SK-N-SH (cell line): ENCODE data around the gene TPRG1L. TPM values are rescaled to one million over a fixed set of nuclear protein-coding genes. Genes with fewer than 3 reads are reported as not detected.

ENCODE experiments used
- CTCF ChIA-PET: fragments of 300-600, 350-600 bp; formaldehyde crosslinking; extraction: SDS; loops from one replicate; lab custom pipeline; 2021; lab: Yijun Ruan, JAX
- POLR2A ChIA-PET: fragments of 350-600 bp; sonication (Branson Sonifier 250); formaldehyde crosslinking; extraction: SDS; loops from one replicate; lab custom pipeline; 2020; ENCODE audit warnings: antibody characterized with exemption, inconsistent platforms; lab: Yijun Ruan, JAX
- DNase-seq: peaks from one replicate; pipeline ENCODE4 v3.0.0; 2012
- H2AFZ ChIP-seq: fragments of 200-600 bp; sonication (generic); 2 replicates; pipeline ENCODE4 v1.8.1; 2016; ENCODE audit warnings: antibody characterized with exemption, mild to moderate bottlenecking, low read depth
- H3F3A ChIP-seq: fragments of 200-600 bp; sonication (generic); replicated peaks from 2 replicates; pipeline ENCODE3; 2016; ENCODE audit warnings: antibody characterized with exemption, mild to moderate bottlenecking; ENCODE audit not compliant: insufficient read depth
- H3K27ac ChIP-seq, 2 experiments: fragments of 200-500 bp in 1 of 2; fragments of 200-600 bp in 1 of 2; sonication (Bioruptor generic) in 1 of 2; sonication (generic), shearing (Covaris generic) in 1 of 2; 2 replicates each; pipeline versions ENCODE4 v1.5.1 to v1.6.1; 2014 to 2016; ENCODE audit warnings: low read depth in 2 of 2, inconsistent platforms in 1 of 2, low read length in 1 of 2, mild to moderate bottlenecking in 1 of 2, mixed read lengths in 1 of 2
- H3K27me3 ChIP-seq: fragments of 200-600 bp; sonication (generic), shearing (Covaris generic); 2 replicates; pipeline ENCODE4 v1.6.1; 2016; ENCODE audit warnings: mixed run types; ENCODE audit not compliant: insufficient read depth
- H3K36me3 ChIP-seq, 2 experiments: fragments of 200-500 bp in 1 of 2; fragments of 200-600 bp in 1 of 2; sonication (Bioruptor generic) in 1 of 2; sonication (generic) in 1 of 2; replicated peaks in 1 of 2; 2 replicates each; pipeline versions ENCODE3 to v1.5.1; 2014 to 2016; ENCODE audit warnings: low read length in 1 of 2, mild to moderate bottlenecking in 1 of 2; ENCODE audit not compliant: insufficient read depth in 2 of 2, control insufficient read depth in 1 of 2
- H3K4me1 ChIP-seq, 2 experiments: fragments of 200-500 bp in 1 of 2; fragments of 200-600 bp in 1 of 2; sonication (Bioruptor generic) in 1 of 2; sonication (generic), shearing (Covaris generic) in 1 of 2; 2 replicates each; pipeline versions ENCODE4 v1.5.1 to v1.6.1; 2014 to 2016; ENCODE audit warnings: low read depth in 1 of 2, low read length in 1 of 2, mixed run types in 1 of 2; ENCODE audit not compliant: insufficient read depth in 2 of 2, control insufficient read depth in 1 of 2
- H3K4me2 ChIP-seq: fragments of 200-600 bp; sonication (generic), shearing (Covaris generic); 2 replicates; pipeline ENCODE4 v1.6.1; 2017; ENCODE audit warnings: mixed run types
- H3K4me3 ChIP-seq, 2 experiments: fragments of 200-500 bp in 1 of 2; fragments of 200-600 bp in 1 of 2; sonication (Bioruptor generic) in 1 of 2; sonication (generic), shearing (Covaris generic) in 1 of 2; 2 replicates each; pipeline versions ENCODE4 v1.5.1 to v1.8.1; 2014 to 2016; ENCODE audit warnings: low read depth in 2 of 2, inconsistent platforms in 1 of 2, low read length in 1 of 2, mild to moderate bottlenecking in 1 of 2, mixed read lengths in 1 of 2, moderate library complexity in 1 of 2
- H3K79me2 ChIP-seq: fragments of 200-600 bp; sonication (generic); 2 replicates; pipeline ENCODE4 v1.8.1; 2017; ENCODE audit warnings: mild to moderate bottlenecking; ENCODE audit not compliant: insufficient read depth
- H3K9ac ChIP-seq: fragments of 200-600 bp; sonication (generic); 2 replicates; pipeline ENCODE4 v1.6.1; 2017; ENCODE audit warnings: mixed run types
- H3K9me2 ChIP-seq: fragments of 200-600 bp; sonication (generic); 2 replicates; pipeline ENCODE4 v1.6.1; 2017; ENCODE audit warnings: mixed run types
- H3K9me3 ChIP-seq: fragments of 200-600 bp; sonication (generic); 2 replicates; pipeline ENCODE4 v1.6.1; 2017; ENCODE audit warnings: mixed run types, mild to moderate bottlenecking, moderate library complexity
- H4K20me1 ChIP-seq: fragments of 200-600 bp; sonication (generic); 2 replicates; pipeline ENCODE4 v1.6.1; 2017; ENCODE audit warnings: mild to moderate bottlenecking, mixed run types; ENCODE audit not compliant: insufficient read depth
- CHD2 ChIP-seq: fragments of 150-350 bp; IDR thresholded peaks from 2 replicates; pipeline ENCODE4 v1.6.1; 2018; ENCODE audit warnings: low read length; ENCODE audit not compliant: partially characterized antibody
- CTCF ChIP-seq: fragments of 200-600 bp; sonication (generic); IDR thresholded peaks from 2 replicates; pipeline ENCODE4 v1.6.1; 2017; ENCODE audit warnings: antibody characterized with exemption, mild to moderate bottlenecking, moderate library complexity
- EZH2phosphoT487 ChIP-seq: fragments of 200-600 bp; sonication (generic); IDR thresholded peaks from 2 replicates; pipeline ENCODE4 v1.6.1; 2017; ENCODE audit warnings: low read depth, mixed run types, mild to moderate bottlenecking, antibody characterized with exemption, moderate library complexity, borderline replicate concordance
- FOXJ3 ChIP-seq: sonication (generic); formaldehyde crosslinking; IDR thresholded peaks from 2 replicates; pipeline ENCODE4 v1.5.1; 2020; ENCODE audit warnings: mild to moderate bottlenecking, missing genetic modification reagents
- FOXM1 ChIP-seq: IDR thresholded peaks from 2 replicates; pipeline ENCODE4 v1.4.0; 2012; ENCODE audit warnings: low read depth, mild to moderate bottlenecking
- GABPA ChIP-seq: IDR thresholded peaks from 2 replicates; pipeline ENCODE4 v1.4.0; 2012; ENCODE audit warnings: low read depth, mild to moderate bottlenecking
- IRF3 ChIP-seq: fragments of 150-350 bp; IDR thresholded peaks from 2 replicates; pipeline ENCODE4 v1.6.1; 2016; ENCODE audit warnings: mild to moderate bottlenecking, low read depth, low read length
- MAX ChIP-seq: IDR thresholded peaks from 2 replicates; pipeline ENCODE4 v1.4.0; 2012; ENCODE audit warnings: low read depth
- MXI1 ChIP-seq: IDR thresholded peaks from 2 replicates; pipeline ENCODE4 v1.6.1; 2012; ENCODE audit warnings: mild to moderate bottlenecking, low read depth, low read length, improper control_type of control experiment
- NFIC ChIP-seq: IDR thresholded peaks from 2 replicates; pipeline ENCODE4 v1.4.0; 2012; ENCODE audit warnings: borderline replicate concordance
- NRF1 ChIP-seq: IDR thresholded peaks from 2 replicates; pipeline ENCODE4 v1.6.1; 2012; ENCODE audit warnings: low read depth, mild to moderate bottlenecking, low read length
- RAD21 ChIP-seq: IDR thresholded peaks from 2 replicates; pipeline ENCODE4 v1.6.1; 2012; ENCODE audit warnings: mild to moderate bottlenecking, low read length
- RCOR1 ChIP-seq: fragments of 150-350 bp; IDR thresholded peaks from 2 replicates; pipeline ENCODE4 v1.6.1; 2017; ENCODE audit warnings: antibody characterized with exemption, low read length
- RFX5 ChIP-seq: IDR thresholded peaks from 2 replicates; pipeline ENCODE4 v1.6.1; 2012; ENCODE audit warnings: mild to moderate bottlenecking, improper control_type of control experiment, low read length
- RXRA ChIP-seq: IDR thresholded peaks from 2 replicates; pipeline ENCODE4 v1.4.0; 2012; ENCODE audit warnings: low read depth, mild to moderate bottlenecking, borderline replicate concordance
- SIN3A ChIP-seq: IDR thresholded peaks from 2 replicates; pipeline ENCODE4 v1.6.1; 2012; ENCODE audit warnings: low read depth, mild to moderate bottlenecking, low read length, moderate library complexity, borderline replicate concordance
- TCF12 ChIP-seq: IDR thresholded peaks from 2 replicates; pipeline ENCODE4 v1.4.0; 2012
- TEAD4 ChIP-seq: IDR thresholded peaks from 2 replicates; pipeline ENCODE4 v1.4.0; 2012; ENCODE audit warnings: mild to moderate bottlenecking, borderline replicate concordance; ENCODE audit not compliant: insufficient read depth
- USF1 ChIP-seq: IDR thresholded peaks from 2 replicates; pipeline ENCODE4 v1.4.0; 2012; ENCODE audit warnings: low read depth, borderline replicate concordance
- YY1 ChIP-seq: IDR thresholded peaks from 2 replicates; pipeline ENCODE4 v1.4.0; 2012; ENCODE audit warnings: low read depth, mild to moderate bottlenecking
- ZBTB33 ChIP-seq: IDR thresholded peaks from 2 replicates; pipeline ENCODE4 v1.4.0; 2012; ENCODE audit warnings: low read depth, borderline replicate concordance
- WGBS: methylation state at CpG from one replicate; pipeline ENCODE4 v1.1.6; 2017; ENCODE audit warnings: low lambda C conversion rate; 5-methylcytosine and 5-hydroxymethylcytosine counted together
- polyA plus RNA-seq, 3 experiments: library from polyadenylated mRNA; depleted of rRNA; stranded (reverse); fragments of >200 nt; gene quantifications; 2 replicates each; pipeline ENCODE4 v1.2.3, GENCODE V29; 2012

The TPRG1L gene
- polyA plus RNA-seq, 1 of the 3 experiments (the other 2 are of a cell fraction) = 25.9 TPM

GRCh38 chr1:3609016-3609768 is 15.6 kb upstream of the TPRG1L start:
- Histone ChIP-seq H3K27me3 (no peaks in the 10 kb centered on the region), H3K27ac (no peak overlapping the region; a peak in 1 of 4 replicates), H4K20me1 (no peaks in the 10 kb centered on the region), H3K36me3 (no peaks in the 10 kb centered on the region), H3K9me2 (no peaks in the 10 kb centered on the region), H3F3A (no peaks in the 10 kb centered on the region), H3K4me3 (no peak overlapping the region), H3K4me1 (peaks cover 0 to 38% of the 10 kb centered on the region in 2 experiments; a peak in 2 of 4 replicates), H3K9ac (no peak overlapping the region), H3K4me2 (no peak overlapping the region), H2AFZ (no peak overlapping the region), H3K79me2 (no peaks in the 10 kb centered on the region), H3K9me3 (no peaks in the 10 kb centered on the region)
- ChIA-PET POLR2A (no interaction called here), CTCF (interaction anchor here (0.7 to 4.0 kb wide), 8 partner anchors 10 to 156 kb away, joined by 3 to 21 read pairs (median 14); no protein-coding TSS in a partner anchor)
- no peak for TF ChIP-seq MXI1
- no peak for TF ChIP-seq EZH2phosphoT487
- no peak for TF ChIP-seq RCOR1
- no peak for TF ChIP-seq RXRA
- no peak for TF ChIP-seq FOXM1
- TF ChIP-seq CTCF = no peak
- no peak for TF ChIP-seq RFX5
- TF ChIP-seq CHD2 = no peak
- TF ChIP-seq NFIC = no peak
- TF ChIP-seq RAD21 = no peak
- 91% methylated on average over 10 of the region's 22 CpGs for WGBS
- no peak for DNase-seq

- ChIA-PET POLR2A (no interaction called here), CTCF (interaction anchor here (0.7 to 4.0 kb wide), 8 partner anchors 9 to 138 kb away, joined by 3 to 19 read pairs (median 4); no protein-coding TSS in a partner anchor)
- TF ChIP-seq NRF1 = no peak
- TF ChIP-seq ZBTB33 = no peak
- TF ChIP-seq TEAD4 = no peak
- TF ChIP-seq RAD21 = no peak
- TF ChIP-seq IRF3 = no peak
- TF ChIP-seq SIN3A = no peak
- TF ChIP-seq YY1 = no peak
- TF ChIP-seq MAX = no peak
- no peak for TF ChIP-seq GABPA
- no peak for TF ChIP-seq CHD2
- no peak for TF ChIP-seq USF1
- no peak for TF ChIP-seq FOXJ3
- TF ChIP-seq TCF12 = no peak
- no peaks in the 10 kb centered on the region for H4K20me1 ChIP-seq
- H2AFZ ChIP-seq = no peak overlapping the region
- H3K79me2 ChIP-seq = no peaks in the 10 kb centered on the region
- H3K9me3 ChIP-seq = no peaks in the 10 kb centered on the region
- peak overlapping the region in 1 of 2 experiments; percentile 54; a peak in 1 of 4 replicates for H3K4me3 ChIP-seq
- DNase-seq = no peak
- no peaks in the 10 kb centered on the region for H3K36me3 ChIP-seq
- H3K9me2 ChIP-seq = no peaks in the 10 kb centered on the region
- H3K27me3 ChIP-seq = no peaks in the 10 kb centered on the region
- no peaks in the 10 kb centered on the region for H3F3A ChIP-seq
- WGBS = 80% methylated on average over 9 of the region's 24 CpGs
- H3K4me1 ChIP-seq = peaks cover 0 to 38% of the 10 kb centered on the region in 2 experiments; a peak in 2 of 4 replicates
- H3K9ac ChIP-seq = no peak overlapping the region
- H3K4me2 ChIP-seq = no peak overlapping the region
- H3K27ac ChIP-seq = no peak overlapping the region
Observed at GRCh38 chr1:3609769-3610526, 14.9 kb upstream of the TPRG1L start.
